ENCODE data around the gene ADAM12.

- TF ChIP-seq CTCF (IDR thresholded peaks at IDR 0.05) (no peak), POLR2A (IDR thresholded peaks at IDR 0.05) (no peak), EP300 (IDR thresholded peaks at IDR 0.05) (no peak), POLR2AphosphoS5 (IDR thresholded peaks at IDR 0.05) (no peak)
Observed at GRCh38 chr10:126049759-126050700, 338.2 kb downstream of the ADAM12 start.

Measured in sigmoid colon (tissue), 4 donors.